Activated naive CD4-positive, alpha-beta T cell treated with anti-CD3 and anti-CD28 coated beads for 36 hours (primary cell): ENCODE data around the gene DGAT2. TPM values are rescaled to one million over a fixed set of nuclear protein-coding genes. Genes with fewer than 3 reads are reported as not detected.

Experiments
- CTCF ChIA-PET: fragments of 350-600 bp; sonication (Branson Sonifier 250); formaldehyde crosslinking; loops from one replicate; lab custom pipeline; 2021; ENCODE audit warnings: antibody characterized with exemption; lab: Charles Lee
- DNase-seq: peaks from one replicate; pipeline ENCODE4 v3.0.0-alpha.2; 2020
- H3K27ac Mint-ChIP-seq: one replicate; pipeline ENCODE4 v1.8.0; 2021; ENCODE audit warnings: mild to moderate bottlenecking, mixed read lengths
- H3K27me3 Mint-ChIP-seq: one replicate; pipeline ENCODE4 v1.8.0; 2021; ENCODE audit warnings: low read depth, mixed read lengths
- H3K36me3 Mint-ChIP-seq: one replicate; pipeline ENCODE4 v1.8.0; 2021; ENCODE audit warnings: low read depth, mixed read lengths
- H3K4me1 Mint-ChIP-seq: one replicate; pipeline ENCODE4 v1.8.0; 2021; ENCODE audit warnings: low read depth, mixed read lengths
- H3K4me3 Mint-ChIP-seq: one replicate; pipeline ENCODE4 v1.8.0; 2021; ENCODE audit warnings: mild to moderate bottlenecking, moderate library complexity, mixed read lengths
- H3K9me3 Mint-ChIP-seq: one replicate; pipeline ENCODE4 v1.8.0; 2021; ENCODE audit warnings: mixed read lengths
- intact Hi-C: fragments of 100-400 bp; cut with micrococcal nuclease; formaldehyde crosslinking; loops from one replicate; pipeline ENCODE4 v1.15.1; 2023
- total RNA-seq, 2 experiments: library from RNA; stranded (reverse); gene quantifications; one replicate each; pipeline ENCODE4 v1.2.3, GENCODE V29; 2021

Gene DGAT2
- total RNA-seq, 2 experiments from 2014 or later = 3.4 to 4.2 TPM

GRCh38 chr11:75784506-75784905 is 15.9 kb downstream of the DGAT2 start:
- Mint-ChIP-seq H3K36me3 (no peaks in the 10 kb centered on the region), H3K4me3 (no peak overlapping the region), H3K27ac (no peak overlapping the region), H3K4me1 (no peaks in the 10 kb centered on the region), H3K9me3 (no peaks in the 10 kb centered on the region), H3K27me3 (no peaks in the 10 kb centered on the region)
- intact Hi-C loops = no loop called here
- CTCF ChIA-PET = no interaction called here
- DNase-seq = no peak

GRCh38 chr11:75785187-75785586 is 16.6 kb downstream of the DGAT2 start:
- intact Hi-C loops = no loop called here
- H3K9me3 Mint-ChIP-seq = no peaks in the 10 kb centered on the region
- H3K4me3 Mint-ChIP-seq = no peak overlapping the region
- DNase-seq = no peak
- no peaks in the 10 kb centered on the region for H3K27me3 Mint-ChIP-seq
- no peaks in the 10 kb centered on the region for H3K36me3 Mint-ChIP-seq
- CTCF ChIA-PET = no interaction called here
- H3K4me1 Mint-ChIP-seq = no peaks in the 10 kb centered on the region
- H3K27ac Mint-ChIP-seq = no peak overlapping the region

- CTCF ChIA-PET = interaction anchor here (1.7 to 2.8 kb wide), 2 partner anchors 17 to 82 kb away, joined by 3 to 12 read pairs; no protein-coding TSS in a partner anchor
- H3K27ac Mint-ChIP-seq = no peak overlapping the region
- intact Hi-C loops = no loop called here
- no peaks in the 10 kb centered on the region for H3K9me3 Mint-ChIP-seq
- H3K4me3 Mint-ChIP-seq = no peak overlapping the region
- no peaks in the 10 kb centered on the region for H3K4me1 Mint-ChIP-seq
- H3K36me3 Mint-ChIP-seq = no peaks in the 10 kb centered on the region
- no peak for DNase-seq
- no peaks in the 10 kb centered on the region for H3K27me3 Mint-ChIP-seq
Observed at GRCh38 chr11:75786101-75786736, 17.6 kb downstream of the DGAT2 start.

GRCh38 chr11:75789521-75789920 is 20.9 kb downstream of the DGAT2 start:
- Mint-ChIP-seq H3K27ac (no peak overlapping the region), H3K36me3 (no peaks in the 10 kb centered on the region), H3K4me1 (no peaks in the 10 kb centered on the region), H3K4me3 (no peak overlapping the region), H3K9me3 (no peaks in the 10 kb centered on the region), H3K27me3 (no peaks in the 10 kb centered on the region)
- intact Hi-C loops = no loop called here
- no peak for DNase-seq
- CTCF ChIA-PET = interaction anchor here (2.3 kb wide), 1 partner anchor 12 kb away, joined by 6 read pairs; no protein-coding TSS in a partner anchor

- Mint-ChIP-seq H3K27ac (no peak overlapping the region), H3K4me1 (no peaks in the 10 kb centered on the region), H3K36me3 (no peaks in the 10 kb centered on the region), H3K9me3 (no peaks in the 10 kb centered on the region), H3K27me3 (no peaks in the 10 kb centered on the region), H3K4me3 (no peak overlapping the region)
- CTCF ChIA-PET = interaction anchor here (2.3 kb wide), 1 partner anchor 13 kb away, joined by 6 read pairs; no protein-coding TSS in a partner anchor
- DNase-seq = no peak
- intact Hi-C loops = no loop called here
Observed at GRCh38 chr11:75790986-75791385, 22.4 kb downstream of the DGAT2 start.

GRCh38 chr11:75792127-75792731 is 23.7 kb downstream of the DGAT2 start:
- no peaks in the 10 kb centered on the region for H3K4me1 Mint-ChIP-seq
- intact Hi-C loops = no loop called here
- H3K36me3 Mint-ChIP-seq = no peaks in the 10 kb centered on the region
- DNase-seq = no peak
- no peak overlapping the region for H3K27ac Mint-ChIP-seq
- H3K27me3 Mint-ChIP-seq = no peaks in the 10 kb centered on the region
- CTCF ChIA-PET = no interaction called here
- H3K4me3 Mint-ChIP-seq = no peak overlapping the region
- no peaks in the 10 kb centered on the region for H3K9me3 Mint-ChIP-seq

GRCh38 chr11:75792997-75793800 is 24.6 kb downstream of the DGAT2 start:
- intact Hi-C loops = no loop called here
- Mint-ChIP-seq H3K4me3 (no peak overlapping the region), H3K27me3 (no peaks in the 10 kb centered on the region), H3K27ac (no peak overlapping the region), H3K4me1 (no peaks in the 10 kb centered on the region), H3K9me3 (no peaks in the 10 kb centered on the region), H3K36me3 (no peaks in the 10 kb centered on the region)
- CTCF ChIA-PET = interaction anchor here (1.7 kb wide), 1 partner anchor 74 kb away, joined by 4 read pairs; no protein-coding TSS in a partner anchor
- DNase-seq = no peak

GRCh38 chr11:75793966-75794365 is 25.4 kb downstream of the DGAT2 start:
- intact Hi-C loops = no loop called here
- Mint-ChIP-seq H3K4me3 (no peak overlapping the region), H3K4me1 (no peaks in the 10 kb centered on the region), H3K27ac (no peak overlapping the region), H3K27me3 (no peaks in the 10 kb centered on the region), H3K36me3 (no peaks in the 10 kb centered on the region), H3K9me3 (no peaks in the 10 kb centered on the region)
- CTCF ChIA-PET = interaction anchor here (1.7 kb wide), 1 partner anchor 73 kb away, joined by 4 read pairs; no protein-coding TSS in a partner anchor
- DNase-seq = no peak

- CTCF ChIA-PET = no interaction called here
- H3K27me3 Mint-ChIP-seq = no peaks in the 10 kb centered on the region
- H3K36me3 Mint-ChIP-seq = no peaks in the 10 kb centered on the region
- DNase-seq = no peak
- H3K4me3 Mint-ChIP-seq = no peak overlapping the region
- peak overlapping the region; percentile 43 for H3K27ac Mint-ChIP-seq
- no peaks in the 10 kb centered on the region for H3K4me1 Mint-ChIP-seq
- H3K9me3 Mint-ChIP-seq = no peaks in the 10 kb centered on the region
- intact Hi-C loops = no loop called here
Observed at GRCh38 chr11:75795276-75796090, 26.9 kb downstream of the DGAT2 start.

GRCh38 chr11:75796091-75796435 is 27.5 kb downstream of the DGAT2 start:
- H3K4me1 Mint-ChIP-seq = peaks cover 5% of the 10 kb centered on the region
- no peaks in the 10 kb centered on the region for H3K27me3 Mint-ChIP-seq
- H3K9me3 Mint-ChIP-seq = no peaks in the 10 kb centered on the region
- H3K36me3 Mint-ChIP-seq = no peaks in the 10 kb centered on the region
- DNase-seq = no peak
- no peak overlapping the region for H3K4me3 Mint-ChIP-seq
- intact Hi-C loops = no loop called here
- H3K27ac Mint-ChIP-seq = no peak overlapping the region
- CTCF ChIA-PET = no interaction called here

- no peaks in the 10 kb centered on the region for H3K27me3 Mint-ChIP-seq
- CTCF ChIA-PET = no interaction called here
Observed at GRCh38 chr11:75797116-75797515, 28.5 kb downstream of the DGAT2 start.

GRCh38 chr11:75797792-75798191 is 29.2 kb downstream of the DGAT2 start:
- CTCF ChIA-PET = no interaction called here
- no peaks in the 10 kb centered on the region for H3K27me3 Mint-ChIP-seq
- no peak overlapping the region for H3K27ac Mint-ChIP-seq
- no peak for DNase-seq
- H3K36me3 Mint-ChIP-seq = no peaks in the 10 kb centered on the region
- intact Hi-C loops = no loop called here
- peaks cover 12% of the 10 kb centered on the region for H3K4me1 Mint-ChIP-seq
- H3K9me3 Mint-ChIP-seq = no peaks in the 10 kb centered on the region
- no peak overlapping the region for H3K4me3 Mint-ChIP-seq

More at GRCh38 chr11:75797116-75797515, 28.5 kb downstream of the DGAT2 start:
- intact Hi-C loops = no loop called here
- no peak overlapping the region for H3K4me3 Mint-ChIP-seq
- H3K4me1 Mint-ChIP-seq = peaks cover 12% of the 10 kb centered on the region
- DNase-seq = no peak
- H3K27ac Mint-ChIP-seq = no peak overlapping the region
- H3K9me3 Mint-ChIP-seq = no peaks in the 10 kb centered on the region
- no peaks in the 10 kb centered on the region for H3K36me3 Mint-ChIP-seq
